Stomach (tissue), 9 donors: ENCODE measurements around the gene PJA2. TPM values are rescaled to one million over a fixed set of nuclear protein-coding genes. Genes with fewer than 3 reads are reported as not detected.

Experiments
- DNase-seq, 2 donors: peaks; one replicate each; pipeline versions ENCODE4 v3.0.0 to v3.0.0-alpha.2; 2013 to 2019
- H3K27ac ChIP-seq, 5 donors: fragments of 200-600 bp in 4 of 5; sonication (generic) in 4 of 5; one replicate each; pipeline ENCODE4 v1.5.1; 2013 to 2019; ENCODE audit warnings: mild to moderate bottlenecking in 1 of 5, moderate library complexity in 1 of 5
- H3K27me3 ChIP-seq, 3 donors: fragments of 200-600 bp; sonication (generic); one replicate each; pipeline ENCODE4 v1.5.1; 2017 to 2019; ENCODE audit warnings: mixed run types in 1 of 3
- H3K36me3 ChIP-seq, 4 donors: fragments of 200-600 bp; sonication (generic); 1 replicate in 3 of 4; 2 replicates in 1 of 4; pipeline ENCODE4 v1.5.1; 2016 to 2019
- H3K4me1 ChIP-seq, 4 donors: fragments of 200-600 bp; sonication (generic); one replicate each; pipeline ENCODE4 v1.5.1; 2016 to 2019
- H3K4me3 ChIP-seq, 4 donors: fragments of 200-600 bp; sonication (generic) in 3 of 4; one replicate each; pipeline ENCODE4 v1.5.1; 2016 to 2019; ENCODE audit warnings: mild to moderate bottlenecking in 1 of 4
- H3K9me3 ChIP-seq, 4 donors: fragments of 200-600 bp; sonication (generic); one replicate each; pipeline ENCODE4 v1.5.1; 2016 to 2019
- CTCF ChIP-seq, 7 experiments: fragments of 450-650 bp in 4 of 7; fragments of 200-600 bp in 3 of 7; sonication (generic) in 3 of 7; IDR thresholded peaks; one replicate each; pipeline ENCODE4 v1.5.1; 2016 to 2019; ENCODE audit warnings: antibody characterized with exemption in 7 of 7, control low read depth in 2 of 7, mild to moderate bottlenecking in 1 of 7
- EP300 ChIP-seq: sonication (generic); formaldehyde crosslinking; IDR thresholded peaks from one replicate; pipeline ENCODE4 v1.6.1; 2017; ENCODE audit warnings: antibody characterized with exemption
- POLR2A ChIP-seq, 4 donors: fragments of 450-650 bp; IDR thresholded peaks; one replicate each; pipeline ENCODE4 v1.6.1; 2016; ENCODE audit warnings: antibody characterized with exemption in 4 of 4, control low read depth in 2 of 4, mild to moderate bottlenecking in 1 of 4, moderate library complexity in 1 of 4
- POLR2AphosphoS5 ChIP-seq, 3 donors: sonication (generic); formaldehyde crosslinking; IDR thresholded peaks; one replicate each; pipeline ENCODE4 v1.6.1; 2016; ENCODE audit warnings: antibody characterized with exemption in 3 of 3
- WGBS, 5 donors: extraction: QIAGEN DNeasy Blood & Tissue Kit in 3 of 5; methylation state at CpG; one replicate each; pipeline versions ENCODE4 v1.1.5 to v1.1.7; 2013 to 2018; 5-methylcytosine and 5-hydroxymethylcytosine counted together
- intact Hi-C: fragments of 100-400 bp; cut with DNase I; formaldehyde crosslinking; loops from one replicate; pipeline ENCODE4 v1.15.1; 2023; ENCODE audit warnings: low total_unique reads
- polyA plus RNA-seq, 3 donors: library from polyadenylated mRNA; stranded (reverse); fragments of 200-250 nt; gene quantifications; one replicate each; pipeline ENCODE4 v1.2.3, GENCODE V29; 2013
- total RNA-seq, 5 donors: library from RNA; depleted of rRNA; stranded (reverse); fragments of >200 nt; gene quantifications; one replicate each; pipeline versions ENCODE4 v1.1.0 to v1.2.3, GENCODE V29; 2014 to 2016
- donor health status: healthy with polysubstance abuse.
- donor health status: Bipolar disorder and iron deficiency.
- donor health status: healthy.

PJA2 gene
- total and polyA plus RNA-seq, 8 donors, result 19.9 to 161 (median 34.6) TPM

- H3K9me3 ChIP-seq, result no peaks in the 10 kb centered on the region
- no peak overlapping the region for H3K27ac ChIP-seq
- TF ChIP-seq CTCF (IDR thresholded peaks at IDR 0.05), result no peak
- TF ChIP-seq EP300, result no peak
- TF ChIP-seq POLR2AphosphoS5 (IDR thresholded peaks at IDR 0.05), result no peak
- no peak for TF ChIP-seq POLR2A (IDR thresholded peaks at IDR 0.05)
- H3K4me3 ChIP-seq, result no peak overlapping the region
- WGBS, 5 donors, result 86 to 92% (median 90%) methylated on average over 7 of the region's 7 CpGs
- H3K36me3 ChIP-seq, result peaks cover 0 to 4% (median 1%) of the 10 kb centered on the region in 4 donors
- intact Hi-C loops, result no loop called here
- no peaks in the 10 kb centered on the region for H3K27me3 ChIP-seq
- peaks cover 0 to 39% (median 28%) of the 10 kb centered on the region in 4 donors for H3K4me1 ChIP-seq
- DNase-seq, result no peak
Observed at GRCh38 chr5:109324351-109324750, 85.4 kb downstream of the PJA2 start.

GRCh38 chr5:109322694-109323093, 87.1 kb downstream of the PJA2 start:
- intact Hi-C loops, result no loop called here
- WGBS, 5 donors, result 93 to 98% (median 95%) methylated on average over 4 of the region's 4 CpGs

GRCh38 chr5:109319351-109319750, 90.4 kb downstream of the PJA2 start:
- intact Hi-C loops, result no loop called here
- TF ChIP-seq POLR2AphosphoS5 (IDR thresholded peaks at IDR 0.05) (no peak), CTCF (IDR thresholded peaks at IDR 0.05) (no peak), POLR2A (IDR thresholded peaks at IDR 0.05) (no peak), EP300 (no peak)

More at GRCh38 chr5:109322694-109323093, 87.1 kb downstream of the PJA2 start:
- DNase-seq, result no peak
- Histone ChIP-seq H3K27me3 (no peaks in the 10 kb centered on the region), H3K36me3 (no peaks in the 10 kb centered on the region), H3K4me1 (peaks cover 0 to 32% (median 17%) of the 10 kb centered on the region in 4 donors), H3K9me3 (no peaks in the 10 kb centered on the region), H3K4me3 (no peak overlapping the region), H3K27ac (no peak overlapping the region)
- TF ChIP-seq POLR2A (IDR thresholded peaks at IDR 0.05), result no peak
- no peak for TF ChIP-seq CTCF (IDR thresholded peaks at IDR 0.05)
- no peak for TF ChIP-seq POLR2AphosphoS5 (IDR thresholded peaks at IDR 0.05)
- TF ChIP-seq EP300, result no peak

GRCh38 chr5:109318455-109319108, 91.2 kb downstream of the PJA2 start:
- Histone ChIP-seq H3K27me3 (no peaks in the 10 kb centered on the region), H3K4me3 (no peak overlapping the region), H3K9me3 (no peaks in the 10 kb centered on the region), H3K36me3 (no peaks in the 10 kb centered on the region), H3K4me1 (peaks cover 0 to 3% (median 0%) of the 10 kb centered on the region in 4 donors), H3K27ac (no peak overlapping the region)
- no peak for TF ChIP-seq POLR2AphosphoS5 (IDR thresholded peaks at IDR 0.05)
- TF ChIP-seq CTCF (IDR thresholded peaks at IDR 0.05), result no peak
- TF ChIP-seq POLR2A (IDR thresholded peaks at IDR 0.05), result no peak
- no peak for TF ChIP-seq EP300
- WGBS, 5 donors, result 82 to 91% (median 89%) methylated on average over 9 of the region's 9 CpGs
- DNase-seq, result no peak
- intact Hi-C loops, result no loop called here

More at GRCh38 chr5:109319351-109319750, 90.4 kb downstream of the PJA2 start:
- Histone ChIP-seq H3K27ac (no peak overlapping the region), H3K4me3 (no peak overlapping the region), H3K36me3 (no peaks in the 10 kb centered on the region), H3K9me3 (no peaks in the 10 kb centered on the region), H3K4me1 (peaks cover 0 to 10% (median under 1%) of the 10 kb centered on the region in 4 donors), H3K27me3 (no peaks in the 10 kb centered on the region)
- WGBS, 5 donors, result 79 to 97% (median 94%) methylated on average over 7 of the region's 7 CpGs
- DNase-seq, result no peak
